Esophagus squamous epithelium (tissue), 5 donors: ENCODE data around the gene BBLN. TPM values are rescaled to one million over a fixed set of nuclear protein-coding genes. Genes with fewer than 3 reads are reported as not detected.
A peak's percentile ranks its signal among the peaks of the same experiment; 100 is the strongest.

Source experiments
- DNase-seq: peaks from one replicate; lab custom pipeline; 2025; lab: John Stamatoyannopoulos, UW
- H3K27ac ChIP-seq, 4 donors: fragments of 200-600 bp; sonication (generic); one replicate each; pipeline ENCODE4 v1.5.1; 2016 to 2019; ENCODE audit warnings: mild to moderate bottlenecking in 1 of 4
- H3K27me3 ChIP-seq, 4 donors: fragments of 200-600 bp; sonication (generic); 1 replicate in 3 of 4; 2 replicates in 1 of 4; pipeline versions ENCODE4 v1.5.1 to v1.6.0; 2017 to 2021; ENCODE audit warnings: antibody characterized with exemption in 1 of 4
- H3K36me3 ChIP-seq, 3 donors: fragments of 200-600 bp; sonication (generic); one replicate each; pipeline ENCODE4 v1.5.1; 2016 to 2019
- H3K4me1 ChIP-seq, 3 donors: fragments of 200-600 bp; sonication (generic); one replicate each; pipeline ENCODE4 v1.5.1; 2017 to 2019
- H3K4me3 ChIP-seq, 4 donors: fragments of 200-600 bp; sonication (generic); 1 replicate in 3 of 4; 2 replicates in 1 of 4; pipeline ENCODE4 v1.5.1; 2016 to 2019; ENCODE audit warnings: mild to moderate bottlenecking in 2 of 4, moderate library complexity in 1 of 4
- H3K9me3 ChIP-seq, 3 donors: fragments of 200-600 bp; sonication (generic); one replicate each; pipeline ENCODE4 v1.5.1; 2016 to 2019
- CTCF ChIP-seq, 6 experiments: fragments of 450-650 bp in 4 of 6; fragments of 200-600 bp in 2 of 6; sonication (generic) in 2 of 6; IDR thresholded peaks; one replicate each; pipeline ENCODE4 v1.5.1; 2016 to 2019; ENCODE audit warnings: antibody characterized with exemption in 6 of 6, mild to moderate bottlenecking in 4 of 6, moderate library complexity in 4 of 6
- POLR2A ChIP-seq, 4 donors: fragments of 450-650 bp; IDR thresholded peaks; one replicate each; pipeline ENCODE4 v1.6.1; 2017; ENCODE audit warnings: antibody characterized with exemption in 4 of 4, mild to moderate bottlenecking in 4 of 4, moderate library complexity in 3 of 4
- WGBS, 2 donors: methylation state at CpG; one replicate each; pipeline ENCODE4 v1.1.5; 2018; 5-methylcytosine and 5-hydroxymethylcytosine counted together
- intact Hi-C: fragments of 100-400 bp; cut with DNase I; formaldehyde crosslinking; loops from one replicate; pipeline ENCODE4 v1.15.0; 2022
- total RNA-seq, 4 donors: library from RNA; depleted of rRNA; stranded (reverse); fragments of >200 nt; gene quantifications; one replicate each; pipeline ENCODE4 v1.1.0, GENCODE V29; 2016
- donor health status: DM: yes; HTN: yes; CAD: no.

BBLN gene
- total RNA-seq, 4 donors from 2014 or later: 124 to 214 (median 162) TPM

- 94 to 98% methylated on average over 11 of the region's 11 CpGs for WGBS, 2 donors
- H3K4me3 ChIP-seq: no peak overlapping the region
- no peak overlapping the region for H3K27ac ChIP-seq
- no peaks in the 10 kb centered on the region for H3K9me3 ChIP-seq
- intact Hi-C loops: no loop called here
- H3K27me3 ChIP-seq: no peaks in the 10 kb centered on the region
- TF ChIP-seq POLR2A (IDR thresholded peaks at IDR 0.05) (no peak), CTCF (IDR thresholded peaks at IDR 0.05) (no peak)
- H3K36me3 ChIP-seq: peaks cover 0 to 83% (median 13%) of the 10 kb centered on the region in 3 donors
- peaks cover 10 to 31% (median 18%) of the 10 kb centered on the region in 3 donors for H3K4me1 ChIP-seq
- DNase-seq: no peak
These were observed 26.2 kb downstream of the BBLN start for GRCh38 chr9:128185979-128186965.

DNA sequence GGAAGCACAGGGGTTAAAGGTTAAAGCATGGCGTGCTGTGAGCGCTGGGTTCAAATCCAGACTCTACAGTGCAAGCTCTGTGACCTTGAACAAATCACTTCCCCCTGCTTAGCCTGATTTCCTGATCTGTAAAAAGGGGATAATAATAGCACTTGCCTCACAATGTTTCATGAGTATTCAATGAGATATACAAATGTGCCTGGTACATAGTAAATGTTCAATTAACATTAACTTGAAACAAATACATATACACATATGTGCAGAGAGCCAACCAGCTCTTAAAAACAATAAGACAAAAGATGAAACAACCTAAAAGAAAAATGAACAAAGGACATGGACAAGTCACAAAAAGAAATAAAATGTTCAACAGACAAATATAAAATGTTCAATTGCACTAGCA is 27.3 kb downstream of the BBLN start:
- Histone ChIP-seq H3K4me3 (no peak overlapping the region), H3K4me1 (peaks cover 10 to 37% (median 25%) of the 10 kb centered on the region in 3 donors), H3K36me3 (peaks cover 0 to 80% (median 13%) of the 10 kb centered on the region in 3 donors), H3K9me3 (no peaks in the 10 kb centered on the region), H3K27ac (no peak overlapping the region), H3K27me3 (no peaks in the 10 kb centered on the region)
- intact Hi-C loops: no loop called here
- no peak for TF ChIP-seq CTCF (IDR thresholded peaks at IDR 0.05)
- no peak for TF ChIP-seq POLR2A (IDR thresholded peaks at IDR 0.05)
- DNase-seq: no peak
- WGBS, 2 donors: 95 to 96% methylated on average over 2 of the region's 2 CpGs

GRCh38 chr9:128188209-128188608 is 28.1 kb downstream of the BBLN start:
- Histone ChIP-seq H3K27me3 (no peaks in the 10 kb centered on the region), H3K27ac (no peak overlapping the region), H3K4me3 (no peak overlapping the region), H3K9me3 (no peaks in the 10 kb centered on the region), H3K36me3 (peaks cover 0 to 72% (median 13%) of the 10 kb centered on the region in 3 donors), H3K4me1 (peaks cover 10 to 37% (median 20%) of the 10 kb centered on the region in 3 donors)
- TF ChIP-seq POLR2A (IDR thresholded peaks at IDR 0.05) (no peak), CTCF (IDR thresholded peaks at IDR 0.05) (no peak)
- DNase-seq: no peak
- intact Hi-C loops: no loop called here
- WGBS, 2 donors: 44 to 47% methylated on average over 1 of the region's 1 CpG

- H3K4me3 ChIP-seq: peak overlapping the region in 1 of 4 donors; percentile 70
- intact Hi-C loops: no loop called here
- no peak for DNase-seq
These were observed 29.9 kb downstream of the BBLN start for GRCh38 chr9:128190013-128190412.

More at GRCh38 chr9:128190013-128190412, 29.9 kb downstream of the BBLN start:
- H3K27me3 ChIP-seq: no peaks in the 10 kb centered on the region
- TF ChIP-seq CTCF (IDR thresholded peaks at IDR 0.05): no peak
- TF ChIP-seq POLR2A (IDR thresholded peaks at IDR 0.05): no peak
- peaks cover 0 to 53% (median 8%) of the 10 kb centered on the region in 3 donors for H3K36me3 ChIP-seq
- H3K4me1 ChIP-seq: peaks cover 10 to 34% (median 18%) of the 10 kb centered on the region in 3 donors
- H3K27ac ChIP-seq: no peak overlapping the region
- H3K9me3 ChIP-seq: no peaks in the 10 kb centered on the region
- WGBS, 2 donors: 70 to 75% methylated on average over 2 of the region's 2 CpGs
